ENCODE data around the gene LPAR3.
A peak's percentile ranks its signal among the peaks of the same experiment; 100 is the strongest.

The LPAR3 gene

DNA sequence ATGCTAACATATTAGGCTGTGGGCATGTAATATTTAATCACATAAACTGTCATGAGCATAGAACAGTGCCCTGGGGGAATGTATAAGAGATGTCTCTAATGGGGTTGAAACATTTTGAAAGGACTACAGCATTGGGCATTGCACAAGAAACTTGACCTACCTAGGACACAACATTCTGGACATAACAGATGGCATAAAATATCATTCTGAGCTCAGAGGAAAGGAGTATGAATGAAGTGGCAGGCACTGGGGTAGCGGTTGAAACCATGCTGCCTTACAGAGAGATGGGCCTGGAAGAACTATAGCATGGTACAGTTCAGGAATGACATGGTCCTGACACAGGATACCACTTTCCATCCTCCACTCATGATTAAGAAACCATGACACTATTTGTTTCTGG, 69.0 kb downstream of the LPAR3 start:
- no peak for DNase-seq

DNA sequence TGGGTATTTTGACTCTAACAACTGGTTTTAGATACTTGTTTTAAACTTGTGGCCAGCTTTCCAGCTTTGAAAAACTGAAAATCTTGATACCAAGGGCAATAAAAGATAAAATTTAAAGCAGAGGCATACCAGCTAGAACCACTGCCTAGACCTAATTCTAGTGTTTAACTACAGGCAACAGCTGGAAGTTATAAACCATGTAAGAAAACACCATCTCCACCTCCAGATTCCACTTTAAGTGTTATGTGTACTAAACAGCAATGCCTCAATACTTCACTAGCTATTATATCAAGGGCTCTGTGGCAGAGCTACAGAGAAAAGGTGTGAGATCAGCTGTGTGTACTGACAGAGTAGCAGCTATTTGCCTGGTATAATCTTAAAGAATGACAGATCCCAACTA, 69.5 kb downstream of the LPAR3 start:
- no peak for DNase-seq

- no peak for DNase-seq
Observed at GRCh38 chr1:84810343-84810742, 82.7 kb downstream of the LPAR3 start.

DNA sequence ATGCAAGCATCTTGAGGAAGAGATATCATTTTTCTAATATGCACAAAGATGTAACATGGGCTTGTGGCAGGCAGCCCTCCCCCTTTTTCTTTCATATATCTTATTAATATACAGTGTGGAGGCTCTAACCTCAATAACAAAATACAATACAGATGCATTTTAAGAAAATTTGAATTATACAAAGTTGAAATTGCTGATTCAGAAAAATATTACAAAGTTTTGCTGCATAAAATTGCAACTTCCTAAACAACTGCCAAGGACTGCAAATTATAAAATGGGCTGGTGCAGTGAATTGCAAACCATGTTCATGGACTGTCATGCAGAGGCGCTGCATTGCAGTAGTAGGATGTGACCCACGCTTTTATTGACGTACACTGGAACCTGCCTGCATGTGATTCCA, 84.0 kb downstream of the LPAR3 start:
- no peak for DNase-seq

GRCh38 chr1:84803604-84804003, 89.4 kb downstream of the LPAR3 start:
- DNase-seq: no peak

- DNase-seq: no peak
Observed at GRCh38 chr1:84802567-84803232, 90.3 kb downstream of the LPAR3 start.

DNA sequence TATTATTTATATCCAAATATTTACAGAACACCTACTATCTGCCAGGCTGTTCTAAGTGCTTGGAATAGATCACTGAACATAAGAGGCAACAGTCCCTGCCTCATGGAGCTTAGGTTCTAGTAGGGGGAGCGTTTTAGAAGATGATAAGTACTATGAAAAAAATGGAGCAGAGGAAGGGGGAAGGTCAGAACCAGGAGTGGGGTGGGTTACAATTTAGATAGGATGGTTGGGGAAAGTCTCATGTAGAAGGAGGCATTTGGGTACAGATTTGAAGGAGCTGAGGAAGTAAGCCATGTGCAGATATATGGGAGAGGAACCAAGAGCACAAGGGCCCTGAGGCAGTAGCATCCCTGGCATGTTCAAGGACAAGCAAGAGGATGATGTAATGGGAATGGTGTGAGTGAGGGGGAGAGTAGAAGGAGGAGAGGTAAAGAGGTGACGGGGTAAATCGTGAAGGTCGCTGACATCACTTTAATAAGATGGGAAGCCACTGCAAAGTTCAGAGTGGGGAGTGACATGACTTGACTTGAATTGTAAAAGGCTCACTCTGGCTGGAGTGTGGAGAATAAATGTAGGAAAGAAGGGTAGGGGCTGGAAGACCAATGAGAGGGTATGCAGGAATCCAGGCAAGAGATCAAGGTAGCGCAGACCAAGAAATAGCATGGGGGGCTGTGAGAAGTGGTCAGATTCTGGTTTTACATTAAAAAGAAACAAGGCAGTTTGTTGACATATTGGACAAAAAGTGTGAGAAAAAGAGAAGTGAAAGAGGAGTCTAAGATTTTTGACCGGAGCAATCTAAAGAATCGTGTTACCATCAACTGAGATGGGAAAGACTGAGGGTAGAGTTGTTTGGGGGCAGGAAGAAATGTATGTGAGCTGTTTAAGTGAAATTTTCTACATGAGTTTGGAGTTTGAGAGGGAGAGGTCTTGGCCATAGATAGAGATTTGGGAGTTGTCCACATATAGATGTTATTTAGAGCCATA, 92.6 kb downstream of the LPAR3 start:
- no peak for DNase-seq

- no peak for DNase-seq
Observed at GRCh38 chr1:84797603-84798002, 95.4 kb downstream of the LPAR3 start.

DNA sequence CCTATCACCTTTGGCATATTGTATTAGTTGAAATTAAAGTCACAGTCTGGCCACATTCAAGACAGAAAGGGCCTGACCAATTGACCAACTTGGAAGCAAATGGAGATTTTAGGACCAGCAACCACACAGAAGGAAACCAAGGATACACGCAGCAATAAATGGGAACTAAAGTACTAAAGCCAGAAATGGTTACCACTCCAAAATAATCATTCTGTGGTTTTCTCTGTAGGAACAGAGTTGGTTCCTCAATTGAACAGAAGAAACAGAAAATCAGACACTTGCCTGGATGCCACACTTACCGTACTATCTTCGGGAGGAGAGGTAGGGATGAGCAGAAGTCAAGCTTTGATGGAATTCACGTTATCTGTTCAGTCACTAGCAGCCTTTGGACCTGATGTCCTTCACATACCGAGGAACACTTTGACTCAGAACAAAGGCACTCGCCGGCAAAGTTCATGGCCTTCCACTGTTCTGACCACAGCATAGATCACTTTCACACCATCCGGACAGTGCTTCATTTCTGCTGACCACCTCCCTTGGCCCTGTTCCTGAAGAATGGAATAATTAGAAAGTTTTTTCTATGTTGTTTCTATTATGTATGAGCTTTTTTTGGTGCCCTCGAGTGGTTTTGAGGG, 96.9 kb downstream of the LPAR3 start:
- no peak for DNase-seq

DNA sequence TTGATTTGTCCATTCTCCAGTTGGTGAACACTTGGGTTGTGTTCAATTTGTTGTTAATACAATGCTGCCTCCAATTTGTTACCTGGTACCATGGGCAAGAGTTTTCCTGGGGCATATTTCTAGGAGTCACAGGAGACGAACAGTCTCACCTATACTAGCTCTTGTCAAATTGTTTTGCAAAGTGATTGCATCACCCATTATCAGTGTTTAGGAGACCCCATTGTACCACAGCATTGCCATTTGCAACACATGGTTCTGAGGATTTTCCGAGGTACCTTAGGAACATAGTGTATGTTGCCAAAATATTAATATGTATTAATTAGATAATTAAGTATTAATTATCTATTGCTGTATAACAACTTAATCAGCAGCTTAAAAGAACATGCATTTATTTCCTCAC, 97.8 kb downstream of the LPAR3 start:
- DNase-seq: no peak

DNA sequence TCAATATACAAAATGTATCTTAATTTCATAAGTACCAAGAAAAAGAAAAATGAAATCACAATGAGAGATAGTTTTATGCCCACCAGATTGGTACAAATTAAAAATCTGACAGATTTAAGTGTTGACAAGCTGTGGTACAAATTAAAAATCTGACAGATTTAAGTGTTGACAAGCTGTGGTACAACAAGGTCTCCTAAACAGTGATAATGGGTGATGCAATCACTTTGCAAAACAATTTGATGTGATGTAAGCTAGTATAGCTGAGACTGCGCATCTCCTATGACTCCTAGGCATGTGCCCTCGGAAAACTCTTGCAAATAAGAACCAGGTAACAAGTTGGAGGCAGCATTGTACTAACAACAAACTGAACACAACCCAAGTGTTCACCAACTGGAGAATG, 100.6 kb downstream of the LPAR3 start:
- DNase-seq: no peak

DNA sequence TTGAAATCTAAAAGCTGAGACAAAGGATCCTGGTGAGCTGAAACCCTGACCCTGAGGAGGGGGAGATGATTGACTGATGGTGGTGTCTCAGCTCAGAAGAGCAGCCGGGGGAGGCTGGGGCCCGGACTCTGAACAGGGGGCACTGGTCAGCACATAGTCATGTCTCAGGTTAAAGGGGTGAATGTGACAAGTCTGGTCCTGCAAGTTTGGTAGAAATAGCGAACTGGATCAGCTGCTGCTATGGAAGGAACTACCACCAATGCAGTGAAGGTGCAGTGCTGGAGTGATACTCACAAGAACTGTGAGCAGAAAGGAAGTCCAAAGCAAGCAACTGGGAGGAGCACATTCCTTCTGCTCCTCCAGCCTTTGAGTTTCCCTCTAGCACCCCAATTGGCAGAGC, 104.0 kb downstream of the LPAR3 start:
- DNase-seq: no peak

- no peak for DNase-seq
Observed at GRCh38 chr1:84785271-84786036, 107.6 kb downstream of the LPAR3 start.

GRCh38 chr1:84782881-84783280, 110.1 kb downstream of the LPAR3 start:
- DNase-seq: no peak

DNA sequence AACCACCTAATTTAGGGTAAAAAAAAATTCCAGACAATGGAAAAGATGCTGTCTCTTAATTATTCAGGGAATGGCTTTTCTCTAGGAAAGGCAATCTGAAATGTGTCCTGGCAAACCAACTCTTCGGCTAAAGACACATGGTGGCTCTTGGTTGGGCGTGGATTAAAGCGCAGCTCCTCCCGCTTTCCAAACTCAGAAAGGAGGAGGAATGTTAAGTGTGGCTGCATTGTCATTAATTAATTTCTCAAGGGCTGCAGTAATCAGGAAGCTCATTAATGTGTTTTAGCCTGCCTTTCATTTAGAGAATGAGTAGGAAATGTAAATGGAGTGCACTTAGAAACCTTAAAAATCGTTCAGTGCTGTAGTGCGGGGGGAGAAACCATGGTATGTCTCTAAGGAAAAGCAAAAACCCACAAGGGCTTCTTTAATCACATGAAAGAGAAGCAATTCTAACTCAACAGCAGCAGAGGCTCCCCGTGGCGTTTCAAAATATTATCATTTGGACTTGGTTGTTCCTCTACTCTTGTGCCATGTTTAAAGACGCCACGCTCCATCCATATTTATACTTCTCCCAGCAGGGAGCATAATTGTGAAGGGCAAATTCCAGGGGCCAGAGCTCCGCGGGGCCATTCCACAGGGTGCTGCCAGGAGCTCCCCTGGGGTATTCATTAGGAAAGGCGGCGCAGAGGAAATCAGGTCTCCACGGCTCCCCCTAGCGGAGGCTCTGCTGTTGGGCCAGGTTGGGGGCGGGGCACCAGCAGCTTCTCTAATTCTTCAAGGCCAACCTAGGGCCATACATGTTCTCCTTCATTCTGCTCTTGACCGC, 110.8 kb downstream of the LPAR3 start:
- DNase-seq: peak; percentile 72

GRCh38 chr1:84780000-84780716, 112.8 kb downstream of the LPAR3 start:
- peak; percentile 48 for DNase-seq

DNA sequence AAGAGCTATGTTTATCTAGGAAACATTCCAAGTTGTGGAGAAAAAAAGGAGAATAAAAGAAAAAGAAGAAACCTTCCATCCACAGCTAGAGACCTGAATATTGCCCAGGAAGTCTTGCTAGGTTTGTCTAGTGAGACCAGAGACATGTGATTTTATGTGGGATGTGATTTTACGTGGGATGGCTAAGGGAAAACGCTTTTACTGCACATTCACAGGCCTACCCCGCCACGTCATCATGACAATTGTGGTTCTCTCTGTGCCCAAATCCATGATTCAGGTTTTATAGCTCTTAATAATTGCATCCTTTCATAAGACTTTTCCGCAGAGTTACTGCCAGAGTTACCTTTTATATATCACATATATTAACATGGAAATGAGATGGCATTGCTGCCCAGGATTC, 116.4 kb downstream of the LPAR3 start:
- DNase-seq: no peak

- no peak for DNase-seq
Observed at GRCh38 chr1:84775535-84775920, 117.5 kb downstream of the LPAR3 start.

- DNase-seq: no peak
Observed at GRCh38 chr1:84774669-84775534, 118.1 kb downstream of the LPAR3 start.

GRCh38 chr1:84773933-84774497, 119.0 kb downstream of the LPAR3 start:
- no peak for DNase-seq

All from activated CD4-positive, alpha-beta T cell treated with anti-CD3 and anti-CD28 coated beads, Interleukin-10, Interleukin-2, amounts not matched to agents 100 ng/mL and 50 ng/mL, durations not matched to agents 16 hours and 8 hours (primary cell).